SU-DHL-6 (cell line): Measurements from ENCODE around the gene PRLR.

Experiments
- H2AFZ ChIP-seq: fragments of 200-600 bp; sonication (generic); 2 replicates; pipeline ENCODE4 v1.6.1; 2014; ENCODE audit warnings: low read depth, mild to moderate bottlenecking, moderate library complexity, mixed read lengths, antibody characterized with exemption, low read length; ENCODE audit not compliant: severe bottlenecking
- H3F3A ChIP-seq: fragments of 200-600 bp; shearing (Covaris generic); 2 replicates; pipeline ENCODE4 v1.6.0; 2016; ENCODE audit warnings: antibody characterized with exemption, mild to moderate bottlenecking; ENCODE audit not compliant: insufficient read depth
- H3K27ac ChIP-seq: fragments of 200-600 bp; sonication (generic); 2 replicates; pipeline ENCODE4 v1.5.1; 2016; ENCODE audit warnings: low read depth, mild to moderate bottlenecking, low read length, moderate library complexity, mixed read lengths
- H3K27me3 ChIP-seq: fragments of 200-600 bp; sonication (generic), shearing (Covaris generic); 2 replicates; pipeline ENCODE4 v1.6.0; 2014; ENCODE audit warnings: mild to moderate bottlenecking, low read length
- H3K36me3 ChIP-seq: fragments of 200-600 bp; sonication (generic); 2 replicates; pipeline ENCODE4 v1.6.1; 2014; ENCODE audit warnings: mild to moderate bottlenecking, low read length, mixed read lengths
- H3K4me2 ChIP-seq: fragments of 300-600, 200-600 bp; shearing (Covaris generic), sonication (generic); 2 replicates; pipeline ENCODE4 v1.6.0; 2014; ENCODE audit warnings: low read length, low read depth, mild to moderate bottlenecking; ENCODE audit not compliant: poor library complexity, severe bottlenecking
- H3K4me3 ChIP-seq: fragments of 200-600 bp; sonication (generic); 2 replicates; pipeline ENCODE4 v1.5.1; 2014; ENCODE audit warnings: antibody characterized with exemption, low read length, mild to moderate bottlenecking, mixed read lengths; ENCODE audit not compliant: insufficient read depth, poor library complexity, severe bottlenecking
- H3K79me2 ChIP-seq: fragments of 200-600 bp; sonication (generic); 2 replicates; pipeline ENCODE4 v1.6.1; 2014; ENCODE audit warnings: mild to moderate bottlenecking, low read length, moderate library complexity; ENCODE audit not compliant: insufficient read depth
- H3K9ac ChIP-seq: fragments of 200-600 bp; sonication (generic); 2 replicates; pipeline ENCODE4 v1.7.0; 2014; ENCODE audit warnings: mild to moderate bottlenecking, low read length
- H3K9me2 ChIP-seq: fragments of 200-600 bp; sonication (generic); replicated peaks from 2 replicates; pipeline ENCODE4 v1.6.1; 2014; ENCODE audit warnings: low read length; ENCODE audit not compliant: insufficient read depth
- H3K9me3 ChIP-seq: fragments of 200-600 bp; sonication (generic); 2 replicates; pipeline ENCODE4 v1.6.1; 2014; ENCODE audit warnings: low read length, mixed read lengths; ENCODE audit not compliant: insufficient read depth
- H4K20me1 ChIP-seq: fragments of 200-600 bp; sonication (generic); 2 replicates; pipeline ENCODE4 v1.6.1; 2014; ENCODE audit warnings: low read depth, mild to moderate bottlenecking, antibody characterized with exemption, low read length, moderate library complexity, mixed read lengths
- EZH2phosphoT487 ChIP-seq: fragments of 200-600 bp; sonication (generic), shearing (Covaris generic); conservative IDR thresholded peaks from 2 replicates; pipeline ENCODE4 v1.6.1; 2018; ENCODE audit warnings: mild to moderate bottlenecking, antibody characterized with exemption, low read length, moderate library complexity, mixed read lengths
- TF ChIP-seq, protein P1 (sequence below): fragments of 200-600 bp; sonication (generic); IDR thresholded peaks from one replicate; pipeline ENCODE4 v1.5.1; 2017; ENCODE audit warnings: antibody characterized with exemption, mild to moderate bottlenecking, low read length, moderate library complexity; ENCODE audit not compliant: insufficient read depth, poor library complexity, severe bottlenecking

Gene PRLR

DNA sequence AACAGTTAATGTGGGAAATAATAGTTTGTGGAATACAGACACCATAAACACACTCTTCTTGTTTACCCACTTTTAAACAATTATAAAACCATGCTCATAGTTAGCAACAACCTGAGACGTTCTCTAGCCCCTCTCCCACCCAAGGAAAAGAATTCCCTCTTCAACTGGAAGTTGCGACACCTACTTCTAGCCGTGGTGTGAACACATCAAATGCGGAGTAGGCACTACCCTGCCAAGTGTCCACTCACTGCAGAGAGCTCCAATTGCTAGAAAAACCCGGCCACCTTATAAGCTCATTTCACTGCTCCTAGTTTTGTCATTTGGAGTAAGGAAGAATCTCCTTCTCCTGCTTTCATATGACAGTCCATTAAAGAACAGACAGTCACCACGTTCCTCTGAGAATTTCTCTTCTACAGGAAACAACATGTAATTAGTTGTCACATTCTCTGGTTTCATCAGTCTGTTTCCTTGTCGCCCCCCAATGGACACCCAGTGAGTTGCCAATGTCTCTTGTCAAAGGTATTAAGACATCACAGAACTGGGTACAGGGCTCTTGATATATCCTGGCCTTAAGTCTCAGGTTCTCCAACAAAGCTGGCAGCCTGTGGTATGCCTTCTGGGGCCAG, 47.3 kb downstream of the PRLR start:
- H3K27ac ChIP-seq = no peak overlapping the region
- H3K4me2 ChIP-seq = no peak overlapping the region
- H3K9me2 ChIP-seq = no peaks in the 10 kb centered on the region
- H3K4me3 ChIP-seq = no peak overlapping the region
- H3K79me2 ChIP-seq = no peaks in the 10 kb centered on the region
- no peaks in the 10 kb centered on the region for H3K9me3 ChIP-seq
- no peak overlapping the region for H2AFZ ChIP-seq
- no peaks in the 10 kb centered on the region for H3K27me3 ChIP-seq
- H3F3A ChIP-seq = no peaks in the 10 kb centered on the region
- H3K9ac ChIP-seq = no peak overlapping the region
- H4K20me1 ChIP-seq = no peaks in the 10 kb centered on the region
- H3K36me3 ChIP-seq = no peaks in the 10 kb centered on the region
- no peak for TF ChIP-seq EZH2phosphoT487
- TF ChIP-seq, protein P1, sequence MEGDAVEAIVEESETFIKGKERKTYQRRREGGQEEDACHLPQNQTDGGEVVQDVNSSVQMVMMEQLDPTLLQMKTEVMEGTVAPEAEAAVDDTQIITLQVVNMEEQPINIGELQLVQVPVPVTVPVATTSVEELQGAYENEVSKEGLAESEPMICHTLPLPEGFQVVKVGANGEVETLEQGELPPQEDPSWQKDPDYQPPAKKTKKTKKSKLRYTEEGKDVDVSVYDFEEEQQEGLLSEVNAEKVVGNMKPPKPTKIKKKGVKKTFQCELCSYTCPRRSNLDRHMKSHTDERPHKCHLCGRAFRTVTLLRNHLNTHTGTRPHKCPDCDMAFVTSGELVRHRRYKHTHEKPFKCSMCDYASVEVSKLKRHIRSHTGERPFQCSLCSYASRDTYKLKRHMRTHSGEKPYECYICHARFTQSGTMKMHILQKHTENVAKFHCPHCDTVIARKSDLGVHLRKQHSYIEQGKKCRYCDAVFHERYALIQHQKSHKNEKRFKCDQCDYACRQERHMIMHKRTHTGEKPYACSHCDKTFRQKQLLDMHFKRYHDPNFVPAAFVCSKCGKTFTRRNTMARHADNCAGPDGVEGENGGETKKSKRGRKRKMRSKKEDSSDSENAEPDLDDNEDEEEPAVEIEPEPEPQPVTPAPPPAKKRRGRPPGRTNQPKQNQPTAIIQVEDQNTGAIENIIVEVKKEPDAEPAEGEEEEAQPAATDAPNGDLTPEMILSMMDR = peak; percentile 37

DNA sequence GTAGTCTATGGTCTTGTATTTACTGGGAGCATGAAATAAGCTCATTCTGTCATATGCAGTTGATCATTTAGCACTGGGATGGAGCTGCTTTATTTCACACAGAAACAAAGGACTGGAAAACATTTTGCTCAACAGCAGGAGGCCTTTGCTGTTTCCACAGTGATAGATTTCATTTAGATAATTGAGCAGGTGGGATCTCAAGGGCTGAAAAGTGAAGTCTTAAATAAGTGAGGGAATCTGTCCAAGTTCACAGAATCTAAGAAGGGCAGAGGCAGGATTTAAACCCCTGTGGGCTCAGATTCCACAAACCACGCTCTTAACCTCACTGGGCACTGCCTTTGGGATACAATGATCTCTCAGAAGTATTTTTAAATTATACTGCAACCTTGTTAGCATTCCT, 47.8 kb downstream of the PRLR start:
- no peak overlapping the region for H3K4me3 ChIP-seq
- no peaks in the 10 kb centered on the region for H4K20me1 ChIP-seq
- no peak for TF ChIP-seq EZH2phosphoT487
- TF ChIP-seq, protein P1 = no peak
- no peaks in the 10 kb centered on the region for H3F3A ChIP-seq
- H3K36me3 ChIP-seq = no peaks in the 10 kb centered on the region
- H3K27me3 ChIP-seq = no peaks in the 10 kb centered on the region
- no peaks in the 10 kb centered on the region for H3K9me3 ChIP-seq
- H3K9me2 ChIP-seq = no peaks in the 10 kb centered on the region
- no peak overlapping the region for H3K9ac ChIP-seq
- no peak overlapping the region for H3K27ac ChIP-seq
- H3K4me2 ChIP-seq = no peak overlapping the region
- no peak overlapping the region for H2AFZ ChIP-seq
- no peaks in the 10 kb centered on the region for H3K79me2 ChIP-seq

DNA sequence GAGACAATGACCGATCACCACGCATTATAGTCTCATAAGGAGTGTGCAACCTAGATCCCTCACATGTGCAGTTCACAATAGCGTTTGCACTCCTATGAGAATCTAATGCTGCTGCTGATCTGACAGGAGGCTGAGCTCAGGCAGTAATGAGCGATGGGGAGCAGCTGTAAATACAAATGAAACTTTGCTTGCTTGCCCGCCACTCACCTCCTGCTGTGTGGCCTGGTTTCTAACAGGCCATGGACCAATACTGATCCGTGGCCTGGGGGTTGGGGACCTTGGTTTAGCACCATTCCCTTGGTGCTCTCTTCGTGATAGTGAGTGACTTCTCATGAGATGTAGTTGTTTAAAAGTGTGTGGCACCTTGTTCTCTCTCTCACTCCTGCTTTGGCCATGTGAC, 50.2 kb downstream of the PRLR start:
- no peaks in the 10 kb centered on the region for H4K20me1 ChIP-seq
- no peaks in the 10 kb centered on the region for H3K36me3 ChIP-seq
- H3K79me2 ChIP-seq = no peaks in the 10 kb centered on the region
- H3K4me3 ChIP-seq = no peak overlapping the region
- H3K27ac ChIP-seq = no peak overlapping the region
- H3K9me2 ChIP-seq = no peaks in the 10 kb centered on the region
- H3K9ac ChIP-seq = no peak overlapping the region
- H3K27me3 ChIP-seq = no peaks in the 10 kb centered on the region
- H2AFZ ChIP-seq = no peak overlapping the region
- no peak overlapping the region for H3K4me2 ChIP-seq
- H3F3A ChIP-seq = no peaks in the 10 kb centered on the region
- no peak for TF ChIP-seq EZH2phosphoT487
- TF ChIP-seq, protein P1 = no peak
- no peaks in the 10 kb centered on the region for H3K9me3 ChIP-seq
